HFFc6 (cell line): Measurements from ENCODE around the gene GRIA2. TPM values are rescaled to one million over a fixed set of nuclear protein-coding genes. Genes with fewer than 3 reads are reported as not detected.

Source experiments
- DNase-seq: peaks from one replicate; pipeline ENCODE4 v3.0.0-alpha.2; 2018
- H3K27ac Mint-ChIP-seq: 2 replicates; pipeline ENCODE4 v1.8.0; 2020; ENCODE audit warnings: mild to moderate bottlenecking, mixed read lengths
- H3K27me3 Mint-ChIP-seq: 2 replicates; pipeline ENCODE4 v1.8.0; 2021; ENCODE audit warnings: mild to moderate bottlenecking, moderate library complexity, mixed read lengths; ENCODE audit not compliant: insufficient read depth
- H3K36me3 Mint-ChIP-seq: 2 replicates; pipeline ENCODE4 v1.8.0; 2021; ENCODE audit warnings: low read depth, mixed read lengths
- H3K4me1 Mint-ChIP-seq: 2 replicates; pipeline ENCODE4 v1.8.0; 2020; ENCODE audit warnings: low read depth, mixed read lengths
- H3K4me3 Mint-ChIP-seq: 2 replicates; pipeline ENCODE4 v1.8.0; 2020; ENCODE audit warnings: mild to moderate bottlenecking, moderate library complexity, mixed read lengths
- H3K9me3 Mint-ChIP-seq: 2 replicates; pipeline ENCODE4 v1.8.0; 2020; ENCODE audit warnings: mild to moderate bottlenecking, mixed read lengths
- total RNA-seq, 6 experiments: library from RNA; stranded (reverse); fragmentation: NEBNext Ultra II Directional; extraction: Animal tissue kit (Norgen Biotek cat#: 25700); gene quantifications; 2 replicates in 1 of 6; 3 replicates in 5 of 6; pipeline ENCODE4 v1.2.3, GENCODE V29; 2021
- TF ChIP-seq, protein P1 (sequence below): fragments of 200-600 bp; sonication (generic); IDR thresholded peaks from 2 replicates; pipeline ENCODE4 v1.5.0; 2021; ENCODE audit warnings: antibody characterized with exemption, mild to moderate bottlenecking

GRIA2 gene
- total RNA-seq, 6 experiments from 2014 or later = not detected

DNA sequence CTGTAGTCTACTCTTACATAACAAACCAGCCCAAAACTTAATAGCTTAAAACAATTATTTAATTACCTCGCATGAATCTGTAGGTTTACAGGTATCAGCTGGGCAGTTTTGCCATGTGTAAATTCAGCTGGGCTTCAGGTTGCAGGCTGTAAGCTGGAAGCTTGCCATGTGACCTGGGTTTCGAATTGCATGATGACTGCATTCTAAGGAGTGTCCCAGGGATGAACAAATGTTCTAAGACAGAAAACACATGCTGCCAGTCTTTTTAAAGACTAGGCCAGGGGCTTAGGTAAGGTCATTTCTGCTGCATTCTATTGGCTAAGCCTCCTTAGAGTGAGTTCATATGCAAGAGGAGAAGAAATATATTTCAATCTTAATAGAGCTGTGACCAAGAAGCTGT lies 44.8 kb downstream of the GRIA2 start:
- Mint-ChIP-seq H3K27me3 (peaks cover 4% of the 10 kb centered on the region), H3K9me3 (no peaks in the 10 kb centered on the region), H3K36me3 (no peaks in the 10 kb centered on the region), H3K4me3 (no peak overlapping the region), H3K4me1 (no peaks in the 10 kb centered on the region), H3K27ac (no peak overlapping the region)
- TF ChIP-seq, protein P1, sequence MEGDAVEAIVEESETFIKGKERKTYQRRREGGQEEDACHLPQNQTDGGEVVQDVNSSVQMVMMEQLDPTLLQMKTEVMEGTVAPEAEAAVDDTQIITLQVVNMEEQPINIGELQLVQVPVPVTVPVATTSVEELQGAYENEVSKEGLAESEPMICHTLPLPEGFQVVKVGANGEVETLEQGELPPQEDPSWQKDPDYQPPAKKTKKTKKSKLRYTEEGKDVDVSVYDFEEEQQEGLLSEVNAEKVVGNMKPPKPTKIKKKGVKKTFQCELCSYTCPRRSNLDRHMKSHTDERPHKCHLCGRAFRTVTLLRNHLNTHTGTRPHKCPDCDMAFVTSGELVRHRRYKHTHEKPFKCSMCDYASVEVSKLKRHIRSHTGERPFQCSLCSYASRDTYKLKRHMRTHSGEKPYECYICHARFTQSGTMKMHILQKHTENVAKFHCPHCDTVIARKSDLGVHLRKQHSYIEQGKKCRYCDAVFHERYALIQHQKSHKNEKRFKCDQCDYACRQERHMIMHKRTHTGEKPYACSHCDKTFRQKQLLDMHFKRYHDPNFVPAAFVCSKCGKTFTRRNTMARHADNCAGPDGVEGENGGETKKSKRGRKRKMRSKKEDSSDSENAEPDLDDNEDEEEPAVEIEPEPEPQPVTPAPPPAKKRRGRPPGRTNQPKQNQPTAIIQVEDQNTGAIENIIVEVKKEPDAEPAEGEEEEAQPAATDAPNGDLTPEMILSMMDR = no peak
- DNase-seq = no peak

DNA sequence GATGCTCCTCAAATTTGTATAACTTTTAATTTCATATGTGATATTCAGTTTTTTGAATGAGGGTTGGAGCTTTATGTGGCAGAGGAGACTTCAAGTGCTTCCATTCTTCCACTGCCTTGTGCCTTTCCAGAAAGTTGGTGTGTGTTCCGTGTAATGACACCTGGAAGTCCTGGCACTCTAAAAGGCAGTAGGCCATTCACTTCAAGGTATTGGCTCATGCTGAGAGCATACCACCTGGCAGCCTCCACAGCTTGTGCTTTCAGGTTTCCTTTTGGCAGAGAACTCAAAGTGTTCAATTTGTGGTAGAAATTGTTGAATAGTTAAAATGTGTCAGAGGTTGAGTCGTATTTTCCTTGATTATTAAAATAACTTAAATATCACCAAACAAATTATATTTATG lies 49.6 kb downstream of the GRIA2 start:
- DNase-seq = no peak
- H3K36me3 Mint-ChIP-seq = no peaks in the 10 kb centered on the region
- H3K27ac Mint-ChIP-seq = no peak overlapping the region
- peaks cover 4% of the 10 kb centered on the region for H3K27me3 Mint-ChIP-seq
- TF ChIP-seq, protein P1 = no peak
- H3K4me3 Mint-ChIP-seq = no peak overlapping the region
- no peaks in the 10 kb centered on the region for H3K4me1 Mint-ChIP-seq
- H3K9me3 Mint-ChIP-seq = no peaks in the 10 kb centered on the region

DNA sequence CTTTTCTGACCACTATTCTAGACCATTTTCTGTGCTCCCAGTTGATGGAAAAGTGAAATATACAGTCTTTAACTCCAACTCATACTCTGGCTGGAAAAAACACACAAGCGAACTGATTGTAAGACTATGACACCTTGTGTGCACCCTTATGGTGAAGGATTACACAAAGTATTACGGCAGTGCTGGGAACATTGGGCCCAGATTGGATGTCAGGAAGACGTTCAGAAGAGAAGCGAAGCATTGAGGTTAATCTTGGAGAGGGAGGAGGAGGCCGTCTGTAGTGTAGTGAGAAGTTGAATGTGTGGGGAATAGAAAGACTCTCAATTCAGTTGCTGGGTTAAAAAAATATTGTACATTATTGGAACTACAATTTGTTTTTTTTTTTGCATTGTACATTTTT lies 50.0 kb downstream of the GRIA2 start:
- Mint-ChIP-seq H3K4me3 (no peak overlapping the region), H3K9me3 (no peaks in the 10 kb centered on the region), H3K36me3 (no peaks in the 10 kb centered on the region), H3K27ac (no peak overlapping the region), H3K27me3 (peaks cover 4% of the 10 kb centered on the region), H3K4me1 (no peaks in the 10 kb centered on the region)
- no peak for DNase-seq
- TF ChIP-seq, protein P1 = no peak

DNA sequence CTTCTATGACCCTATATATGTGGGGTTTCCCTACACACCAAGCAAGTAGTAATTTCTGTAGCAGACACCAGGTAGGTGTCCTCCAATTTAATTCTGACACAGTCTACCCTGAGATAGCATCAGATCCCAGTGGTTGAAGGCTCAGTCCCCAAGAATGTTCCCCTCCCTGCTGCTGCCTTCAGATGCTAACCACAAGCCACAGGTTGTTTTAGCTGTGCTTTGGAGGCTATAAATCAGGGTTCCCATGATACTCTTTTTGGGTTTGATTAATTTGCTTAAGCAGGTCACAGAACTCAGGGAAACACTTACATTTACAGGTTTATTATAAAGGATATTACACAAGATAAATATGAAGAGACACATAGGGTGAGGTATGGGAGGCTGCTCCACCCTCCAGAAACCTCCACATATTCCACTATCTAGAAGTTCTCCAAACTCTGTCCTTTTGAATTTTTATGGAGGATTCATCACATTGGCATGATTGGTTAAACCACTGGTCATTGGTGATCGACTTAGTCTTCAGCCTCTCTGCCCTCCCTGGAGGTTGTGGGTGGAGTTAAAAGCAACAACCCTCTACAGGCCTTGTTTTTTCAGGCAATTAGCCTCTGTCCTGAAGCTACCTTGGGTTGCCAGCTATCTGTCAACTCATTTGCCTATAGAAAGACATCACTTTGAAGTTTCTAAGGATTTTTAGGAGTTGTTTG lies 50.8 kb downstream of the GRIA2 start:
- H3K27me3 Mint-ChIP-seq = peaks cover 4% of the 10 kb centered on the region
- H3K9me3 Mint-ChIP-seq = no peaks in the 10 kb centered on the region
- no peak overlapping the region for H3K4me3 Mint-ChIP-seq
- peak; percentile 37 for DNase-seq
- no peaks in the 10 kb centered on the region for H3K4me1 Mint-ChIP-seq
- no peak overlapping the region for H3K27ac Mint-ChIP-seq
- H3K36me3 Mint-ChIP-seq = no peaks in the 10 kb centered on the region
- TF ChIP-seq, protein P1 = no peak

DNA sequence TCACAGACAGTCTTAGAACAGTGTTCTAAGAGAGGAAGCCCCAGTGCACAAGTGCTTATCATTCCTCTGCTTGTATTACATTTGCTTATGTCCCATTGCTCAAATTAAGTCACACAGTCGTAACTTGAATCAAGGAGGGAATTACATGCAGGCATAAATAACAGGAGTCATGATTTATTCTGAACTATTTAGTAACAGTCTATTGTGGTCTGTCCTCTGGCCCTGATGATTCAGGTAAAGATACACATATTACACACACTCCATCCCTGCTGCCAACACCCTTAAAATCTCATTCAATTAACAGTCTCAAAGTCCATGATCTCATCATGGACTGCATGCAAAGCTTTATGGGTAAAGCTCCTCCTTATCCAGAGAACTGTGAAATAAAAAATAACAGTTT lies 60.1 kb downstream of the GRIA2 start:
- no peak overlapping the region for H3K27ac Mint-ChIP-seq

More for the DNA sequence above, 60.1 kb downstream of the GRIA2 start:
- Mint-ChIP-seq H3K36me3 (no peaks in the 10 kb centered on the region), H3K27me3 (no peaks in the 10 kb centered on the region), H3K4me3 (no peak overlapping the region), H3K9me3 (no peaks in the 10 kb centered on the region), H3K4me1 (no peaks in the 10 kb centered on the region)
- TF ChIP-seq, protein P1 = no peak
- no peak for DNase-seq
